Measurements from ENCODE around the gene SHROOM2.

Gene SHROOM2

DNA sequence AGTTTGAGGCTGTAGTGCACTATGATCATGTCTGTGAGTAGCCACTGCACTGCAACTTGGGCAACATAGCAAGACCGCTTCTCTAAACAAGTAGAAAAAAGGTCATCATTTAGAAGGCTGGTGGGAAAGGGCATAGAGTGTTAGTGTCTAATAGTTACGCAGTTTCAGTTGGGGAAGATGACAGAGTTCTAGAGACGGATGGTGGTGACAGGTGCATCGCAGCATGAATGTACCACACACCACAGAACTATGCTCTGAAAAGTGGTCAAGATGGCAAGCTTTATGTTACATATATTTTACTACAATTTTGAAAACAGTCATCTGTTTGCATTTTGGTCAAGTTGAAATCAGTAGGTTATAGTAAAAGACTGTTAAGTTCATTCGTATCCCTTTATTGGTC is 157.2 kb downstream of the SHROOM2 start:
- no peak for DNase-seq (ENCODE audit: low read depth)

DNA sequence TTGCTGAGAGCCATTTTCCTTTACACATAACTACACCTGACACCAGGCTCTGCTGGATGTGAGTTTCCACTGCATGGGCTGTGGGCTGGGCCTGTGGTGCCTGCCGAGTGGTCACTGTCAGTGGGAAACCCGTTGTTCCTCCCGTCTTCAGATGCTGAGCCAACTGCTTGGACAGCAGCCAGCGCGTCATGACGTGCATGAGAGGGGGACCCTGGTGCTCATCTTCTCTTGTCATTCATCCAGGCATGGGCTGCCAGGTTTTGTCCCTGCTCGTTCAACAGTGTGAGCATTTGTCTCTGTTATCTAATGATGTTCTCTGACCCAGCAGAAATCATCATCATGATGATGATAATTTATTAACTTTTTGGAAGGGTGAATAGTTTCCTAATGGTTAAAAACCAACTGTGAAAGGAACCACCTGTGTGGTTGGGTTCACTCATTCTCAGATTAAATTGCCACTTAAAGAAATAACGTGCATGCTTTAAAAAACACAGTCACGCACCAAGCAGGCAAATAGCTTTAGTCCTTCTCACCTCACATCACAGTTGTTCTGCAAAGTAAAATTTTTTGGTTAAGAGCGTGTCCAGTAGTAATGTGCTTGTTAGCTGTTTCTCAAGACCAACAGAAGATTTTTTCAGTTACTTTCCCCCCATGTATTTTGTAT is 161.0 kb downstream of the SHROOM2 start:
- no peak for DNase-seq (ENCODE audit: low read depth)

DNA sequence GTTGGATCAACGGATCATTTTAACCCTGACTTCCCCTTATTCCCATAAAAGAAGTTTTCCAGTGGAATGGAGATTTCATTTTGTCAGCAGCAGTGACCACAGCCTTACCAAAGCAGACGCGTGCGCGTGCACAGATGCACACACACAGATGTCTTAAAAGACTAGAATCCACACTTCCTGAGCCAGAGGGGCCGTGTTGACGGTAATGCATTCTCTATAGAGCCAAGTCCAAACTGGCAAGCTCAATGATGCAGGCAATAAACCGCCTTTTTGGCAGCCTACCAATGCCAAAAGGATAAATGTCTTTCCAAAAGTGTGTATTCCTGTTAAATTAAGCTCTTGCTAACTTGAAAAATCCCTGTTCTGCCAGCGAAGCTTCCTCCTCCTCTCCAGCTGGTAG is 162.2 kb downstream of the SHROOM2 start:
- DNase-seq (ENCODE audit: low read depth), result no peak

DNA sequence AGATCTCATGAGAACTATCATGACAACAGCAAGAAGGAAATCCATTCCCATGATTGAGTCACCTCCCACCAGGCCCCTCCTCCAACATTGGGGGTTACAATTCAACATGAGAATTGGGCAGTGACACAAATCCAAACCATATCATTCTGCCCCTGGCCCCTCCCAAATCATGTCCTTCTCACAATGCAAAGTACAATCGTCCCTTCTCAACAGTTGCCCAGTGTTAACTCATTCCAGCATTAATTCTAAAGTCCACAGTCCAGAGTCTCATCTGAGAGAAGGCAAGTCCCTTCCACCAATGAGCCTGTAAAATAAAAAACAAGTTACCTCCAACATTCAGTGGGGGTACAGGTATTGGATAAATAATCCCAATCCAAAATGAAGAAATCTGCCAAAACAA is 166.1 kb downstream of the SHROOM2 start:
- DNase-seq (ENCODE audit: low read depth), result no peak

DNA sequence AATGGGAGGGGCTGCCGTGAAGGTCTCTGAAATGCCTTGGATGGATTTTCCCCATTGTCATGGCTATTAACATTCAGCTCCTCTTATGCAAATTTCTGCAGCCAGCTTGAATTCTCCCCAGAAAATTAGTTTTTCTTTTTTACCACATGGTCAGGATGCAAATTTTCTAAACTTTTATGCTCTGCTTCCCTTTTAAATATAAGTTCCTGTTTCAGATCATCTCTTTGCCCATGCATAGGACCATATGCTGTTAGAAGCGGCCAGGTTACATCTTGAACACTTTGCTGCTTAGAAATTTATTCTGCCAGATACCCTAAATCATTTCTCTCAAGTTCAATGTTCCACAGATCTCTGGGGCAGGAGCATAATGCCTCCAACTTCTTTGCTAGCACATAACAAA is 167.2 kb downstream of the SHROOM2 start:
- no peak for DNase-seq (ENCODE audit: low read depth)

DNA sequence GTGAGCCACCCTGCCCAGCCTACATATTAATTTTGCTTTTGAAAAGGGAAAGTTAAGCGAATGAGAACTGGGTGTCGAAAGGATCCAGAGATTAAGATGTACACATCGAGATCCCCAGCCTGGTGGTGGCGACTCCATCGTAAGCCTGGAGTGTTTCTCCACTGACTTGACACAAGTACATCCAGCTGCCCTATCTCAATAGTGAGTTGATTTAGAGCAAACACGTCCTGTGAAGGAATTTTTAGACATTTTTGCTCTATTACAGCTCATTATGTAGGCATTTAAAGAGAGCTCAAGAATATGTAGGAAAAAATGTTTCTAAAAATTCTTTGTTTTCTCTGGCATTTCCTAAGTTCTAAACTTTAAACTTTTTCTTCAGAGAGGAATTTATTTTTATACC is 169.3 kb downstream of the SHROOM2 start:
- no peak for DNase-seq (ENCODE audit: low read depth)

DNA sequence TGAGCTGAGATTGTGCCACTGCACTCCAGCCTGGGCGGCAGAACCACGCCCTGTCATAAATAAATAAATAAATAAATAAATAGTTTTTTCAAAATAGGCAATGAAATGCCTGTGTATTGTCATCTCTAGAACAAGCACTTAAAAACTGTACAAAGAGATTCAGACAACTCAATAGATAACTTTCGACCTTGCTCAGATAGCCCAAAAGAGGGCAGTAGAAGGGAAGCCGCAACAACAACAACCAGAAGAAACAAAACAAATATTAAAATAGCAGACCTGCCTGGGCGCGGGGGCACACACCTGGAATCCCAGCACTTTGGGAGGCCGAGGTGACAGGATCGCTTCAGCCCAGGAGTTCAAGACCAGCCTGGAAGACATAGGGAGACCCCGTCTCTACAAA is 171.5 kb downstream of the SHROOM2 start:
- no peak for DNase-seq (ENCODE audit: low read depth)

DNA sequence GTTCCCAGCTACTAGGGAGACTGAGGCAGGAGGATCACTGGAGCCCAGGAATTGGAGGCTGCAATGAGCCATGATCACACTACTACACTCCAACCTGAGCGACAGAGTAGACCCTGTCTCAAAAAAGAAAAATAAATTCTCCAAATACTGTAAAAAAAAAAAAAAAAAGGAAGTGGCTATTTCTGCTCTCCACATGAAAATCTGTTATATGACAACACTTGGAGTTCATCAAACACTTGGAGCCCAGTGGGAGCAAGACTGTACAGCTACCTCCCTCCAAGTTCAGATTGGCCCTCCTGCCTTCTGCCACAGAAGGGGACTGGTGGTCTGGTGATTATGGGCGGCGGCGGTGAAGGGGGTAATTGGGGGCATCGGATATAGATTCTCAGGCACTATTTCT is 172.0 kb downstream of the SHROOM2 start:
- no peak for DNase-seq (ENCODE audit: low read depth)

DNA sequence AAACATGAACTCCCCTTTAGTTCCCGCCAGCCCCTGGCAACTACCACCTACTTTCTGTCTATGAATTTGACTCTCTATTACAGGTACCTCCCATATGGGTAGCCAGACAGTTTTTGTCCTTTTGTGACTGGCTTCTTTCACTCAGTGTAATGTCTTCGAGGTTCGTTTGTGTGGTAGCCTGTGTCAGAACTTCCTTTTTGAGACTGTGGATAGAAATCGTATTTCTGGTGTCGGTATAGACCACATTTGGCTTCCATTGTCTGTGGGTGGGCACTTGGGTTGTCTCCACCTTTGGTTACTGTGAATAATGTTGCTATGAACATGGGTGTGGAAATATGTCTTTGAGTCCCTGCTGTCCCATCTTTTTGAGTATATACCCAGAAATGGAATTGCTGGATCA is 175.5 kb downstream of the SHROOM2 start:
- DNase-seq (ENCODE audit: low read depth), result no peak

DNA sequence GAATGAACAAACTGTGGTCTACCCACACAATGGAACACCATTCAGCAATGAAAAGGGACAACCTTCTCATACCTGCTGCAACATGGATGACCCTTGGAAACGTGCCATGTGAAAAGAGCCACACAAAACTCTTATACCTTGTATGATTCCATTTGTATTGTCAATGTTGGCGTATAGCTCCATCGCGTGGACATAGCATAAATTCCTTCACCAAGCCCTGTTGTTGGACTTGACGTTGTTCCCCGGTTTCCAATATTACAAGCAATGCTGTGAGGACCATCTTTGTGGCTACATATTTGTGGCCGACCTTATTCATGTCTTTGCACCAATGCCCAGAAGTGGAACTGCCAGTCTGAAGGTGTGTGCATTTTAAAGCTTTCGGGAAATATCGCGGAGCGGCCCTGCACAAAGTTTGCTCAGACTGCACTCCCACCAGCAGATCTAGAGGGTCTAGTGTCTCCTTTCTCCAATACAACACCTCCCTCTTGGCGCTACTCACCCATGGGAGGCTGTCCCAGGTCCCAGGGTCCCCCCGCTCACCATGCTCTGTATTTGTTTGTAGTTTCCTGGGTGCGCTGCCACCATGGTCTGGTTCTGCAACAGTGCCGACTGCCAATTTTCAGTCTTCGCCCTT is 180.7 kb downstream of the SHROOM2 start, which contains the start of gene CLDN34:
CLDN34 (plus strand) TSS at position 584 of the 634 bp plus-strand sequence; CDS start at position 584, 0 bp downstream.
- no peak for DNase-seq (ENCODE audit: low read depth)

DNA sequence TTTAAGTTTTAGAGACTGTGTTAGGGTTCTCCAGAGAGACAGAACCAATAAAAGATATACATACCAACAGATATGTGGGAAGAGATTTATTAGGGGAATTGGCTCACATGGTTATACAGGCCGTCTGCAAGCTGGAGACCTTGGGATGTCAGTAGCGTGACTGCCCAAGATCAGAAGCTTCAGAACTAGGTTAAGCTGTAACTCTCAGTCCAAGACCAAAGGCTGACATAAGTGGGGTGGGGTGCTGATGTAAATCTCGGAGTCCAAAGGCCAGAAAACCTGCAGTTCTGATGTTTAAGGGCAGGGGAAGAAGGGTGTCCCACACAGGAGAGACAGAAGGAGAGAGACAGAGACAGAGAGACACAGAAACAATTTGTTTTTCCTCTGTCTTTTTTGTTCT is 191.4 kb downstream of the SHROOM2 start:
- DNase-seq (ENCODE audit: low read depth), result no peak

DNA sequence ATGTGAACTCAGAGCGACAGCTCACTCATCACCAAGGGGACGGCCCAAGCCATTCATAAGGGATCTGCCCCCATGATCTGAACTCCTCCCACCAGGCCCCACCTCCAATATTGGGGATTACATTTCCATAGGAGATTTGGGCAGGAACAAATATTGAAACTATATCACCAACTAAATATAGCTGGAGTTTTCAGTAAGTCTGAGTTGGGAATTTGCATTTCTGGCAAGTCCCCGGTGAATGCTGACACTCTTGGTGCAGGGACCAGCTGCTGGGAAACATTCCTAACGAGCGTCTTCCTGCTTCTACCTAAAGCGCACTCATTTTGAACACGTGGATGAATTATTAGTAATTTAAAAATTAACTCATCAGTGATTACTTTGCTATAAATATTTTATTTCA is 194.2 kb downstream of the SHROOM2 start:
- no peak for DNase-seq (ENCODE audit: low read depth)

DNA sequence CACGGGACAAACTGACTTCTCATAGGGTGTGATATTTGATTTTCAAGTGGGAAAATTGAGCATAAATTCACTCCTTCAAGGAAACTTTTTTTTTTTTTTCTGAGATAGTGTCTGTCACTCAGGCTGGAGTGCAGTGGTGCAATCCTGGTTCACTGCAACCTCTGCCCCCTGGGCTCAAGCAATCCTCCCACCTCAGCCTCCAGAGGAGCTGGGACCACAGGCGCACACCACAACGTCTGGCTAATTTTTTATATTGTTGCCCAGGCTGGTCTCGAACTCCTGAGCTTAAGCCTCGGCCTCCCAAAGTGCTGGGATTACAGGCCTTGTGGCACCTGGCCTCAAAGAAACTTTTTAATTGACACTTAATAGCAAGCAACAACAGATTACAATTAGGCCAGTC is 194.7 kb downstream of the SHROOM2 start:
- no peak for DNase-seq (ENCODE audit: low read depth)

DNA sequence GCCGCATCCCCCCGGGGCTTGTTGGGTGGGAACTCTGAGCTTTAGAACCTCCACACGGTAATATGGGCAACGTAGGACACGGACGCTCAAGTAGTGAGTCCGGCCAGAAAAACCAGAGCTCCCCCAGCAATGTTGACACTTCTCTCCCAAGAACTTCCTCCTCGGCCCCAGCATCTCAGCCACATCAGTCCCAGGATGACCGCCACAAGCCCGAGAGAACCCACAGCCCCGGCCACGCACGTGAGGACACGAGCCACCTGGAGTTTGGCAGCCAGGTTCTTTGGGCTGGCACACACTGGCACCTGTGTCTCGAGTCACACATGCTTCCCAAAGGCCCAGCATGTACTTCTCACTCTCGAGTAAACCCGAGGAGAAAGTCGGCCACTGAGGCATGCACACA is 197.2 kb downstream of the SHROOM2 start:
- no peak for DNase-seq (ENCODE audit: low read depth)

DNA sequence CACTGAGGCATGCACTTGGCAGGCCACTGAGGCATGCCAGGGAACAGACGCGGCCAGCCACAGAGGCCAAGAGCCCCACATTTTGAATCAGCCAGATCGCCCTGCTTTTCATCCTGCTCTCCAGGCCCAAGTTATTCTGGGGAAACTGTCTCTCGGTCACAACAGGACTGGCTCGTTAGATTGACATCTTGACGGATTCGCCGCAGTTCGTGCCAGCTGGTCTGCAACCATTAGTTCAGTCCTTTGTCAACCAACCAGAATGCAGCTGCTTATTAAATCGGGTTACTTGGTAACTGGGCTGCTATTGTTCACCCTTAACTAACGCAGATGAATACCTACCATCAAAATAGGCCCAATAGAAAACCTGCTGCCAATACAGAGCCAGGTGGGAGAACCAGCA is 197.6 kb downstream of the SHROOM2 start:
- DNase-seq (ENCODE audit: low read depth), result no peak

DNA sequence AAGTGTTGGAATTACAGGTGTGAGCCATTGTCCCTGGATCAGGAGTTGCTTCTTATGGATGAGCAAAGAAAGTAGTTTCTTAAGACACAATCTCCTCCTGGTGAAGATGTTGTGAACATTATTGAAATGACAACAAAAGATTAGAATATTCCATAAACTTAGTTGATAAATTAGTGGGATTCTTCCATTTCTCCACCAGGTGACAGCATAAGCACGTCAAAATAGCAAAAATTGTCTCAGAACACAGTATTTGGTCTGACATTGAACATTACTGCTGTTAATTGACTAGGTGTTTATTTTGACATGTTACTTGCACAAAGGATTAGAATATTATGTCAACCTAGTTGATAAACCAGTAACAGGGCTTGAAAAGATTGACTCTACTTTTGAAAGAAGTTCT is 202.5 kb downstream of the SHROOM2 start:
- DNase-seq (ENCODE audit: low read depth), result no peak

DNA sequence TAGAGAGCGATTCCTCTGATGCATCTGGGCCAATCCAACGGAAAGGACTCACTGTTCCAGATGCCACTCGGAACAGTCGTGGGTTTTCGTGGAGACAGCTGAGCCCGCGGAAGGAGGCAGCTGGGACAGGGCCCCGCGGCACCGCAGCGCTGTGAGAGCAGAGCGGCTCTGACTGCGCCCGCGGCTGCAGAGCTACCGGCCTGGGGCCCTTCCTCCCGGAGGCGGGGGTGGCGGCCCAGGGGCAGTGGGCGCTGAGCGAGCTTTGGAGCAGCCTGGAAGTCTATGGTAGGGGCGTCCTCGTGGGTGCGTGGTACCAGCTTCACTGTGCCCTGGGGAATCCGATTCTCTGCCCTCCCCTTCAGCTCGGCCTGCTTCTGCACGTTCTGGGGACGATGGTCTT is 205.8 kb downstream of the SHROOM2 start:
- DNase-seq (ENCODE audit: low read depth), result no peak

DNA sequence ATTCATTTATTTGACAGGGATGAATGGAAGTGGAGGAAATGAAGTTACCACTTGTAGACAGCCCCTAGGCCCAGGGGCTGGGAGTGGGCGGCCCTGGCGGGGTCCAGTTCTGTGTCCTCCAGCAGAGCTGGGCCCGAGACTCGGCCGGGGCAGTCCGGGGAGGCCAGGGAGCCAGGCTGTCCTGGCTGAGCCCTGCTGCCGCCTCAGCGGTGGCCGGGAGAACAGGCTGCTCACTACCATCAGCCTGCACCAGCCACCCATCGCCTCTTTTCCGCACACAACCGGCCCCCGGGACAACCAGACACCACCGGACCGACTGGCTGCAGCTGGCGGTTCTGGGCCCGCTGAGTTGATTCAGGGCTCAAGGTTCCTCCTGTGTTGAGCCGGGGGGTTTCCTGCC is 206.5 kb downstream of the SHROOM2 start:
- no peak for DNase-seq (ENCODE audit: low read depth)

DNA sequence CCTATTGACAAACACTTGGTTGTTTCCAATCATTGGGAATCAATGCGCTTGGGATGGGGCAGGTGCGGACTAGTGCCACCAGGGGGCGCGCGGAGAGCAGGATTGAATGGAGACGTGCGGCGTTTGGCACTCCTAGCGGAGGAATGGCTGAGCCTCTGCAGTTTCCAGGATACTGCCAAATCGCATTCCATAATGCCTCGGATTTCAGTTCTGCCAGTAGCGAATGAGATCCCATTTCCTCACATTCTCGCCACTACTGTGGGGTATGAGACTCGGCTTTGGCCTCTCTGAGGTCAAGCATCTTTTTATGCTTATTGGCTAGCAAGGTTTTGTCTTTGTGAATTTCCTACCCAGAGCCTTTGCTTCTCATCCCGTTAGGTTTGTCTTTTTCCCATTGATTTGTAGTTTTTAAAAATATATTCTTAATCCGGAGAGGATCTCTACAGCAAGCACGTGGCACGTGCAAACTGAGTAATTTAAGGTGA is 209.7 kb downstream of the SHROOM2 start:
- peak; percentile 61 for DNase-seq (ENCODE audit: low read depth)

DNA sequence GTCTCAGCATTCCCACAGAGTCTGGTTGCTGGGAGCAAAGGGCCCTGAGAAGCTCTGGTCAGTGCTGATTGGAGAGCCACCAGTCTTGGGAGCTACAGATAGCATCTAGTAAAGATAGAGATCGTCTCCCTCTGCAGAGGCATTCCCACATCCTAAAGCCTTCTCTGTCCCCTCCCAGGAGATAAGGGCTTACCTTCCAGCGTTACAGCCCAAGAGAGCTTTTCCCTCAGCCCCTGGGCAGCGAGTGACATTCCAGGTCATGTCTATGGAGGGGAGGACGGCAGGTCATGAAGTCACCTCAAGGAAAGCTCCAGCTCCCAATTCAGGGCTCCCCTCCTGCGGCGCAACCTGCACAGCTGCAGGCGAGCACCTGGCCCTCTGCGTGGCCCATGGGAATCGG is 210.8 kb downstream of the SHROOM2 start:
- no peak for DNase-seq (ENCODE audit: low read depth)

DNA sequence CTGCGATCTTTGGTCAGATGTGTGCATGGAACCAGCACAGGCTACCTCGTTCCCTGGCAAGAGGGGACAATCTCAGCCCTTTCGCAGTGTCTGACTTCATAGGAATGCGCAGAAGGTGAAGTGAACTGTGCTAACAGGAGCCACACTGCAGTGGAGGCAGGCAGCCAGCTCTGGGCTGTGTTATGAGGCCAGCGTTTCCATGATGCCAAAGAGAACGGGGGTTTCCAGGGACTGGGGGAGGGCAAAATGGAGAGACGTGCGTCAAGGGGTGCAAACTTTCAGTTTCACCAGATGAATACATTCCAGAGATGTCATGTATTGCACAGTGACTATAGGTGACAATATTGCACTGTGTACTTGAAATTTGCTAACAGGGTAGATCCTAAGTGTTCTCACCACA is 211.3 kb downstream of the SHROOM2 start:
- no peak for DNase-seq (ENCODE audit: low read depth)
